GM21723 (cell line): ENCODE results near the gene KMT2A.

ENCODE experiments used
- ATAC-seq: cut with Tn5 transposase; IDR thresholded peaks from one replicate; pipeline ENCODE4 v1.9.1; 2021; ENCODE audit warnings: mild to moderate bottlenecking, moderate library complexity; ENCODE audit not compliant: unreplicated experiment

KMT2A gene

DNA sequence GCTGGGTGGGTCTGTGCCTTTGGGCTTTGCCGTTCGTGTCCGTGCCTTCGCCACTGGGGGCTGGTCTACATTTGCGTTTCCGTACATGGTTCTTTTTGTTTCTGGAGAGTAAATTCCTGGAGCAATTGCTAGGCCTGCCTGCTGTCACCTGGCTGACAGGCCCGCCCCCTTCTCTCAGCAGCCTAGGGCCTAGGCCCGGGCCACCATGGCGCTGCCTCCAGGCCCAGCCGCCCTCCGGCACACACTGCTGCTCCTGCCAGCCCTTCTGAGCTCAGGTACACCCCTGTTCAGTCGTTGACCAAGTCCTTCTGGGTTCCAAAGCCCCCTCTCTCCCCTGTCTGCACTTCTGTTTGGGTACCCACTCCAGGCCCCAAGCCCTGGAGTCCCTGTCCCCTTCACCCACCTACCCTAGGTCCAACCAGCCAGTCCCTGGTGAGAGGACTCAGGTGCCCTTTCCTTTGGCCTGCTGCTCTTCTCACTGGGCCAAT is 95.3 kb downstream of the KMT2A start:
- no peak for ATAC-seq

DNA sequence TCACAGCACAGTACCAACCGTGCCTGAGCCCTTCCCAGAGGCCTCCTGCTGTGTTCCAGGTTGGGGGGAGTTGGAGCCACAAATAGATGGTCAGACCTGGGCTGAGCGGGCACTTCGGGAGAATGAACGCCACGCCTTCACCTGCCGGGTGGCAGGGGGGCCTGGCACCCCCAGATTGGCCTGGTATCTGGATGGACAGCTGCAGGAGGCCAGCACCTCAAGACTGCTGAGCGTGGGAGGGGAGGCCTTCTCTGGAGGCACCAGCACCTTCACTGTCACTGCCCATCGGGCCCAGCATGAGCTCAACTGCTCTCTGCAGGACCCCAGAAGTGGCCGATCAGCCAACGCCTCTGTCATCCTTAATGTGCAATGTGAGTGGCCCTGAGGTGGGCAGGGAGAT is 95.8 kb downstream of the KMT2A start:
- no peak for ATAC-seq

DNA sequence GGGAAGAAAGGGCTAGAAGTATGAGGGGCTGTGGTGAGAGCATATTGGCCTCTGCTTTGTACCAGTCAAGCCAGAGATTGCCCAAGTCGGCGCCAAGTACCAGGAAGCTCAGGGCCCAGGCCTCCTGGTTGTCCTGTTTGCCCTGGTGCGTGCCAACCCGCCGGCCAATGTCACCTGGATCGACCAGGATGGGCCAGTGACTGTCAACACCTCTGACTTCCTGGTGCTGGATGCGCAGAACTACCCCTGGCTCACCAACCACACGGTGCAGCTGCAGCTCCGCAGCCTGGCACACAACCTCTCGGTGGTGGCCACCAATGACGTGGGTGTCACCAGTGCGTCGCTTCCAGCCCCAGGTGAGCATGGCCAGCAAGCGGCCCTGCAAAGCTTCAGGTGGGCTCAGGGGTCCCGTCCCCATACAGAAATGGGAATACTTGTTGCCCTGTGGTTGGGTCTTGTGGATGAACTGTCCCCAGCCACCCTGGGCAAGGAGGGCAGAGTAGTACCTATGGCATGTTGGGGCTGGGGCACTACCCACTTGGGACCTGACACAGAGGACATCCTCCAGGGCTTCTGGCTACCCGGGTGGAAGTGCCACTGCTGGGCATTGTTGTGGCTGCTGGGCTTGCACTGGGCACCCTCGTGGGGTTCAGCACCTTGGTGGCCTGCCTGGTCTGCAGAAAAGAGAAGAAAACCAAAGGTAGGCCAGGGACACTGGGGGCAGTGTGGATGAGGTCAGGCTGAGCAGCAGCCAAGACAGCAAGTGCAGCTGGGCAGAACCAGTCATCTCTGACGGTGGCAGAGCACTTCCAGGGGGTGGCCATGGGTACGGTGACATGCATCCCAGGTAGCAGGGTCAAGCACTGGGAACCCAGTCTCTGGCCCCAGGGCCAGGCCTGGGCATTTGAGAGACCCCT is 96.8 kb downstream of the KMT2A start:
- ATAC-seq, result no peak

- no peak for ATAC-seq
These were observed 97.8 kb downstream of the KMT2A start for GRCh38 chr11:118533769-118534729.

- ATAC-seq, result no peak
These were observed 99.0 kb downstream of the KMT2A start for GRCh38 chr11:118535261-118535660.

DNA sequence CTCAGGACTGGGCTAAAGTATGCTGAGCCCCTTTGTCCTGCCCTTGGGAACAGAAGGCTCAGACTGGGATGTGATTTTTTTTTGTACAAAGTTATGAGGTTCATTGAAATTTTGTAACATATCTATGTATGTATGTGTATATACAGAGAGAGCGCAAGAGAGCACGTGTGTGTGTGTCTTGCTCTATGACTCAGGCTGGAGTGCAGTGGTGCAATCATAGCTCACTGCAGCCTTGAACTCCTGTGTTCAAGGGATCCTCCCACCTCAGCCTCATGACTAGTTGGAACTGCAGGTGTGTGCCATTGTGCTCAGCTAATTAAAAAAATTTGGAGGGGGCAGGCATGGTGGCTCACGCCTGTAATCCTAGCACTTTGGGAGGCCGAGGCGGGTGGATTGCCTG is 100.4 kb downstream of the KMT2A start:
- ATAC-seq, result no peak

DNA sequence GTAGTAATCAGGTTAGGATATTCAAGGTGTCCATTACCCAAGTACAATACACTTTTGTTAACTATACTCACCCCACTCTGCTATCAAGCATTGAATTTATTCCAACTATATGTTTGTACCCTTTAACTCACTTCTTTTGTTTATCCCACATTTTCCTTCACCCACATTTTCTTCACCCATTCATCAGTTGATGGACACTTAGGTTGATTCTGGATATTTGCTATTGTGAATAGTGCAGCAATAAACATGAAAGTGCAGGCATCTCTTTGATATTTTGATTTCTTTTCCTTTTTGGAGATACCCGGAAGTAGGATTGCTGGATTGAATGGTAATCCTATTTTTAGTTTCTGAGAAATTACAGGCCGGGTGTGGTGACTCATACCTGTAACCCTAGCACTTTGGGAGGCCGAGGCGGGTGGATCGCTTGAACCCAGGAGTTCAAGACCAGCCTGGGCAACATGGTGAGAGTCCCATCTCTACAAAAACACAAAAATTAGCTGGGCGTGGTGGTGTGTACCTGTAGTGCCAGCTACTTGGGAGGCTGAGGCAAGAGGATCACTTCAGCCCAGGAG is 101.2 kb downstream of the KMT2A start:
- ATAC-seq, result no peak

DNA sequence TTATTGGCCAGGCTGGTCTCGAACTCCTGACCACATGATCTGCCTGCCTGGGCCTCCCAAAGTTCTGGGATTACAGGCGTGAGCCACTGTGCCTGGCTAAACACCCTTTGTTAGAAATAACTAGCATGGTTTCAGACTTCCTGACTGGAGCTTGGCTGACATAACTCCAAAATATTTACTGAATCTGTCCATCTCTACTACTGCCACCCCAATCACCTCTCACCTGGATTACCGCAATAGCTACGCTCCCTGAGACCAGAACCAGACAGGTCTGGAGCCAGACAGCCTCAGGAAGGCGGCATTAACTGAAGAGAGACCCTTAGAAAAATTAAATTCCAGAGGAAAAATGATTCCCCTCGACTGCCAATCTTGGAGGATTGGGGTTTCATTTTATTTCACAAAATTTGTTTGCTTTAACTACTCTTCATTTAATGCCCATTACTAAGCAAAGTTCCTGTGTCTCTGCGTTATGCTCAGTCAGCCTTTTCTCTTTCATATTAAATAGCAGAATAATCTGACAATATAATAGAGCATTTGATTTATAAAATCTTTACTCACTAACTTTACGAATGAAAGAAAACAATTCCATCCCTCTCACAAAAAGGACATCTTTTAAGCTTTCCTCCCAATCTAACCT is 107.8 kb downstream of the KMT2A start:
- ATAC-seq, result no peak

GRCh38 chr11:118544647-118545010 is 108.3 kb downstream of the KMT2A start:
- ATAC-seq, result no peak

- no peak for ATAC-seq
These were observed 109.2 kb downstream of the KMT2A start for GRCh38 chr11:118545533-118545932.

DNA sequence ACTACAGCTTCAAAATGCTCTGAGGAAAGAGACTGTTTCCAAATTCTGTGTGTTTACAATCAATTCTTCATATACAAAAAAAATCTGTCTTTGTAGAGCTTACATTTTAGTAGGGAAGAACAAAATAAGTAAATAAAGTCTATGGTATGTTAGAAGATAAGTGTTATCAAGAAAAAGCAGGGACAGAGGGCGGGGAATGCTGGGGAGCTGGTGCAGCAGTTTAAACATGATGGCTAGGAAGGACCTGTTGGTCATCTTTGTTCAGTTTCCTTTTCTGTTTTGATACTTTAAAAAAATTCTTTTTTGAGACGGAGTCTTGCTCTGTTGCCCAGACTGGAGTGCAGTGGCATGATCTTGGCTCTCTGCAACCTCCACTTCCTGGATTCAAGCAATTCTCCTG is 110.8 kb downstream of the KMT2A start:
- no peak for ATAC-seq

- no peak for ATAC-seq
These were observed 116.0 kb downstream of the KMT2A start for GRCh38 chr11:118552341-118552740.

- no peak for ATAC-seq
These were observed 124.5 kb downstream of the KMT2A start for GRCh38 chr11:118560806-118561205.

DNA sequence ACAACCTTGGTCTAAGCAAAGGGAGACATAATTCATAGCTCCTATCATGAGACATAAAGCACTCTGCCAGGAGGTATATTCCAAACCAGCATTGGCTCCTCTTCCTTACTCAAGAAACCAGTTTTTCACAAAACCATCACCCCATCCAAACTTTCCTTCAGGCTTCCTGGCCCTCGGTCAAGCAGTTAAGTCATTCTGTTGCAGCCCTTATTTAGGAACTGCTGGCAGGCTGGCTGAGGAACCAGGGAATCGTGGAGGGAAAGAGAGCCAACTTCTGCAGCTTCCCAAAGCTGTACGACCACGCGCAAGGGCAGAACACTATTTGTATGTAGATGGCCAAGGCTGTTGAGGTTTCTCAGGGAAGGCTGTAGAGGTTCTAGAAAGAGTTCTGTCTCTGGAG is 128.8 kb downstream of the KMT2A start:
- no peak for ATAC-seq

GRCh38 chr11:118569670-118570069 is 133.4 kb downstream of the KMT2A start:
- ATAC-seq, result no peak

GRCh38 chr11:118570787-118571186 is 134.5 kb downstream of the KMT2A start:
- ATAC-seq, result no peak

GRCh38 chr11:118571701-118572060 is 135.4 kb downstream of the KMT2A start:
- peak; percentile 20 for ATAC-seq

DNA sequence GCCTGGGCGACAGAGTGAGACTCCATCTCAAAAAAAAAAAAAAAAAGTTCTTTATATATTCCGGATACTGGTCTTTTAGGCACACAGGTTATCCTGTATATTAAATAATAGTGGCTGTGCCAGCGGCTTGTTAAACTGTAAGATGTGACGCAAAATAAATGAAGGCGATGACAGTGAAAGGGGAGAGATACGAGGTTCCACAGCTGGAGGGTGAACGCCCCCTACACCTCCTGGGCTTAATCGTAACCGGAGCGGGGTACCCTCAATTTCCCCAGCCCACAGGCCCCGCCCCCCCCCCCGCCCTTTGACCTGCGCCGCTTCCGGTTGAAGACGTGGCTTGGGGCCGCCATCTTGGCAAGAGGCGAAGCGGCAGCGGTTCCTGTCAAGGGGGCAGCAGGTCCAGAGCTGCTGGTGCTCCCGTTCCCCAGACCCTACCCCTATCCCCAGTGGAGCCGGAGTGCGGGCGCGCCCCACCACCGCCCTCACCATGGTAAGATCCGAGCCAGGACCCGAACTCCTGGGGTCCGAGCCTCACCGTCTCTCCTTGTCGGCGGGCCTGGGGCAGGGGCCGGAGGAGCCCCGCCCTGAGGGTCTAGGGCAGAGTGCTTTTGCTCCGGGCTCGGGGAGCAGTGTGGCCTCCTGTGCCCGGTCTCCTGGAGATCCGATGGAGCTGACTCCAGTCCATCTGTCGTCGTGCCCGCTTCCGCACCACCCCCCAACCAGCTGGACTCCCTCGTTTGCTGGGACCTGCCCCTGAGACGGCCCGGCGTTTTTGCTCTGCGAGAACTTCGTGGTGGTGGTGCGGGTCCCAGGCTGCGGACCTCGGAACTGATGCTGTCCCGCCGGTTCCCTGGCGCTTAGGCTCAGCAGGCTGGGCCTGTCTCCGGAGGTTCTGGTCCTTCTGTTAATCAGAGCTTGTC is 136.0 kb downstream of the KMT2A start, which contains the start of gene ARCN1:
Gene ARCN1, plus strand, starts transcription at position 349 of the 920 bp plus-strand sequence. Its CDS starts 139 bp downstream, at position 488.
- peak; percentile 75 for ATAC-seq

DNA sequence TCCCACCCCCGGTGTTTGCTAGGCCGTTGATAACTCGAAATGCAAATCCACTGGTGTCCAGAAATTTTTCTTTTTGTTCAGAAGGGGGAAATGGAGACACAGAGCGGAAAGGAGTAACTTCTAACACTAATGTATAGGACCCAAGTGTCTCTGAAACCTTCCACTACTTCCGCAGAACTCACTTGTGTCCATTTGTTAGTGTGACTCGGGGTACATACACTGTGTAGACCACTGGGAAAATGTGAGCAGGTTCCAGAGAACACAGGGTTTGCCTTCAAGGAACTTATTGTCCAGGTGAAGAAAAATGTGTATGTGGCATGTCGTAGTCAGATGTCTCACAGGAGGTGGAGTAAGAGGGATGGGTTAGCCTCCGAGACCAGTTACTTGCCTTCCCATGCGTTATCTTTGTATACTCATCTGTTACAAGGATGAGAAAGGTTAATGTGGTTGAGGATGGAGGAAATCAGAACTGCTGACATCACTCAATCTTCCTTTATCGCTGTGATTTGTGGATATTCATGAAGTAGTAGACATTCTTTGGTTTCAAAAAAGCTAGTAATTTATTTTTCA is 136.8 kb downstream of the KMT2A start:
- peak; percentile 37 for ATAC-seq
